Stimulated activated naive CD4-positive, alpha-beta T cell treated with Interleukin-2 at 50 U/mL for 16 hours (primary cell): ENCODE data around the gene OVCH1.
"Not testable (repeated sequence)": the region's sequence is repeated elsewhere in the genome, so short reads cannot be mapped to it uniquely, and the experiment has no call there.

Source experiments
- DNase-seq: peaks from one replicate; lab custom pipeline; 2025; lab: John Stamatoyannopoulos, UW

OVCH1 gene

GRCh38 chr12:29492891-29493290, 4.6 kb downstream of the OVCH1 start:
- DNase-seq = no peak

GRCh38 chr12:29486972-29487371, 10.5 kb downstream of the OVCH1 start:
- DNase-seq = no peak

GRCh38 chr12:29463198-29463597, 34.3 kb downstream of the OVCH1 start:
- DNase-seq = no peak

GRCh38 chr12:29460082-29460481, 37.4 kb downstream of the OVCH1 start:
- no peak for DNase-seq

GRCh38 chr12:29455087-29455486, 42.4 kb downstream of the OVCH1 start:
- no peak for DNase-seq

GRCh38 chr12:29451888-29452287, 45.6 kb downstream of the OVCH1 start:
- no peak for DNase-seq

- no peak for DNase-seq
These were observed 49.3 kb downstream of the OVCH1 start for GRCh38 chr12:29448157-29448556.

GRCh38 chr12:29447285-29447975, 50.1 kb downstream of the OVCH1 start:
- no peak for DNase-seq

- DNase-seq = no peak
These were observed 58.0 kb downstream of the OVCH1 start for GRCh38 chr12:29439506-29439905.

GRCh38 chr12:29438752-29439408, 58.6 kb downstream of the OVCH1 start:
- no peak for DNase-seq

- DNase-seq = no peak
These were observed 59.9 kb downstream of the OVCH1 start for GRCh38 chr12:29437575-29437974.

GRCh38 chr12:29436815-29437214, 60.7 kb downstream of the OVCH1 start:
- not testable (repeated sequence) for DNase-seq

GRCh38 chr12:29431513-29431912, 66.0 kb downstream of the OVCH1 start:
- DNase-seq = no peak

- DNase-seq = no peak
These were observed 66.8 kb downstream of the OVCH1 start for GRCh38 chr12:29430716-29431044.

GRCh38 chr12:29429999-29430715, 67.3 kb downstream of the OVCH1 start:
- DNase-seq = no peak

- DNase-seq = no peak
These were observed 68.9 kb downstream of the OVCH1 start for GRCh38 chr12:29428633-29429032.

- no peak for DNase-seq
These were observed 69.5 kb downstream of the OVCH1 start for GRCh38 chr12:29427964-29428363.

- DNase-seq = no peak
These were observed 71.0 kb downstream of the OVCH1 start for GRCh38 chr12:29426498-29426897.

- DNase-seq = no peak
These were observed 71.8 kb downstream of the OVCH1 start for GRCh38 chr12:29425722-29426121.

GRCh38 chr12:29416748-29417147, 80.7 kb downstream of the OVCH1 start:
- DNase-seq = no peak

- no peak for DNase-seq
These were observed 82.4 kb downstream of the OVCH1 start for GRCh38 chr12:29415111-29415510.

- no peak for DNase-seq
These were observed 83.1 kb downstream of the OVCH1 start for GRCh38 chr12:29414368-29414767.

GRCh38 chr12:29405561-29405960, 91.9 kb downstream of the OVCH1 start:
- DNase-seq = no peak
